GM23338 (cell line): Measurements from ENCODE around the gene DHRS13. TPM values are rescaled to one million over a fixed set of nuclear protein-coding genes. Genes with fewer than 3 reads are reported as not detected.

Source experiments
- ATAC-seq: fragments of 200-7000 bp; cut with Tn5 transposase; 3 replicates; pipeline ENCODE4 v1.9.1; 2020
- DNase-seq: peaks from one replicate; pipeline ENCODE4 v3.0.0-alpha.2; 2015; ENCODE audit warnings: low spot score
- H2AFZ ChIP-seq: fragments of 200-600 bp; sonication (generic); 2 replicates; pipeline ENCODE4 v1.8.0; 2016; ENCODE audit warnings: antibody characterized with exemption, mild to moderate bottlenecking, moderate library complexity
- H3F3A ChIP-seq: fragments of 200-600 bp; sonication (generic); replicated peaks from 2 replicates; pipeline ENCODE4 v1.8.0; 2017; ENCODE audit warnings: antibody characterized with exemption, mixed run types, low read depth
- H3K27ac ChIP-seq: fragments of 200-600 bp; sonication (generic); 2 replicates; pipeline ENCODE4 v1.6.1; 2016; ENCODE audit warnings: low read depth
- H3K27me3 ChIP-seq: fragments of 200-600 bp; sonication (generic); 2 replicates; pipeline ENCODE4 v1.8.0; 2016; ENCODE audit warnings: mild to moderate bottlenecking, mixed run types, moderate library complexity; ENCODE audit not compliant: insufficient read depth
- H3K36me3 ChIP-seq: fragments of 200-600 bp; sonication (generic); 2 replicates; pipeline ENCODE4 v1.8.0; 2016; ENCODE audit warnings: mild to moderate bottlenecking; ENCODE audit not compliant: insufficient read depth
- H3K4me1 ChIP-seq: fragments of 200-600 bp; sonication (generic); 2 replicates; pipeline ENCODE4 v1.8.0; 2016; ENCODE audit warnings: mild to moderate bottlenecking, moderate library complexity; ENCODE audit not compliant: insufficient read depth
- H3K4me2 ChIP-seq: fragments of 200-600 bp; sonication (generic); 2 replicates; pipeline ENCODE4 v1.7.1; 2017; ENCODE audit warnings: mixed run types
- H3K4me3 ChIP-seq: fragments of 200-600 bp; sonication (generic); 2 replicates; pipeline ENCODE4 v1.6.1; 2016; ENCODE audit warnings: mixed run types
- H3K79me2 ChIP-seq: fragments of 200-600 bp; sonication (generic); replicated peaks from 2 replicates; pipeline ENCODE4 v1.8.0; 2017; ENCODE audit warnings: mild to moderate bottlenecking; ENCODE audit not compliant: insufficient read depth
- H3K9me2 ChIP-seq: fragments of 200-600 bp; sonication (generic); 2 replicates; pipeline ENCODE4 v1.8.0; 2017; ENCODE audit not compliant: insufficient read depth
- H4K20me1 ChIP-seq: fragments of 200-600 bp; sonication (generic); replicated peaks from 2 replicates; pipeline ENCODE4 v1.8.0; 2017; ENCODE audit warnings: mild to moderate bottlenecking; ENCODE audit not compliant: insufficient read depth
- H3K27ac Mint-ChIP-seq: 2 replicates; pipeline ENCODE4 v1.8.0; 2020; ENCODE audit warnings: inconsistent platforms, mild to moderate bottlenecking, moderate library complexity, mixed read lengths
- H3K27me3 Mint-ChIP-seq: 3 replicates; pipeline ENCODE4 v1.8.0; 2022; ENCODE audit warnings: low read depth, mild to moderate bottlenecking, moderate library complexity, mixed read lengths, inconsistent platforms; ENCODE audit not compliant: insufficient read depth, poor library complexity
- H3K36me3 Mint-ChIP-seq: 3 replicates; pipeline ENCODE4 v1.8.0; 2021; ENCODE audit warnings: low read depth, mild to moderate bottlenecking, inconsistent platforms, moderate library complexity, mixed read lengths
- H3K4me1 Mint-ChIP-seq: 3 replicates; pipeline ENCODE4 v1.8.0; 2020; ENCODE audit warnings: mild to moderate bottlenecking, inconsistent platforms, mixed read lengths
- H3K4me3 Mint-ChIP-seq: 3 replicates; pipeline ENCODE4 v1.8.0; 2021; ENCODE audit warnings: moderate library complexity, mild to moderate bottlenecking, inconsistent platforms, mixed read lengths
- H3K9me3 Mint-ChIP-seq: 3 replicates; pipeline ENCODE4 v1.8.0; 2020; ENCODE audit warnings: moderate library complexity, mild to moderate bottlenecking, inconsistent platforms, mixed read lengths
- EZH2 ChIP-seq: fragments of 200-600 bp; sonication (generic); IDR thresholded peaks from one replicate; pipeline ENCODE4 v1.8.0; 2017; ENCODE audit warnings: antibody characterized with exemption, mild to moderate bottlenecking, low read depth; ENCODE audit not compliant: unreplicated experiment
- JUNB ChIP-seq: IDR thresholded peaks from one replicate; pipeline ENCODE4 v1.6.1; 2016; ENCODE audit warnings: antibody characterized with exemption; ENCODE audit not compliant: unreplicated experiment
- NANOG ChIP-seq: IDR thresholded peaks from 2 replicates; pipeline ENCODE4 v1.6.1; 2016; ENCODE audit warnings: antibody characterized with exemption, borderline replicate concordance
- POLR2AphosphoS5 ChIP-seq: IDR thresholded peaks from 2 replicates; pipeline ENCODE4 v1.6.1; 2016; ENCODE audit warnings: antibody characterized with exemption, low read depth
- STAT1 ChIP-seq: IDR thresholded peaks from one replicate; pipeline ENCODE4 v1.6.1; 2016; ENCODE audit warnings: antibody characterized with exemption; ENCODE audit not compliant: unreplicated experiment
- ZNF331 ChIP-seq: fragments of 250-450 bp; sonication (Bioruptor Pico); IDR thresholded peaks from 2 replicates; pipeline ENCODE4 v1.5.0; 2020; ENCODE audit warnings: low read depth, mild to moderate bottlenecking, moderate library complexity
- polyA plus RNA-seq: library from polyadenylated mRNA; unstranded; fragments of >200 nt; fragmentation: Nextera tagmentation; extraction: Ambion mirVana; gene quantifications from 2 replicates; pipeline ENCODE4 v1.2.1, GENCODE V29; 2016
- total RNA-seq: library from RNA; depleted of rRNA; stranded (reverse); fragments of >200 nt; shearing (Covaris generic); gene quantifications from 2 replicates; pipeline ENCODE4 v1.2.3, GENCODE V29; 2014
- TF ChIP-seq, protein P1 (sequence below): fragments of 250-450 bp; sonication (Bioruptor Pico); IDR thresholded peaks from 2 replicates; pipeline ENCODE4 v1.5.0; 2020; ENCODE audit warnings: mild to moderate bottlenecking, moderate library complexity

Gene DHRS13
- total and polyA plus RNA-seq, 2 experiments from 2014 or later: 5.4 to 34.2 TPM

DNA sequence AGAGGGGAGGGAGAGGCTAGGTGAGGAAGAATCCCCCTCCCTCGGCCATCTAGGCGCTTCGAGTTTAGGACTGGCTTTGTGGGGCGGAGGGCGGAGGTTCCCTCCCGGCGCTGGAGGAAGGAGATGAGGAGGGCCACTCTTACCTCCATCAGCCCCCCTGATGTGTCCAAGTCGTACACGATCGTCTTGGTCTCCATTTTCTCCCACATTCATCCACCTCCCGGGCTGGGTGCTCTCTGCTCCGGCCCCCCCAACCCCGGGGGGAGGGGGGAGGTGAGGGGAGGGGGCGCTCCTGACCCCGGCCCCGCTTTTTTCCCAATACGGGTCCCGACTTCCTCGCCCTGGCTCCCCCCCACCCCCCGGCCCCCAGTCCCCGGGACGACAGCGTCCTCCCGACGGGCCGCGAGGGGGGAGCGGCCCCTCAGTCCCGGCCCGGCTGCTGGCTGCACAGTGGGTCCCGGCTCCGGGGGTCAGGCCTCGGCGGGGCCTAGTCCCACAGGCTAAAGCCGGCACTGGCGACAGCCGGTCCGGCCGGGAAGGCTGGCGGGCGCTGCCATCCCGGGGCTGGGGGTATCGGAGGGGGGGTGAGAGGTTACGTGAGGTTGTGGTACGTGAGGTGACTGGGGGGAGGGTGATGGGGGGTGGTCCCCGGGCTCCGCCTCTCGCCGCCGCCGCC lies 48.0 kb upstream of the DHRS13 start:
- DNase-seq (no peak), ATAC-seq (no peak)
- Mint-ChIP-seq H3K4me1 (peaks cover 24% of the 10 kb centered on the region), H3K4me3 (peak overlapping the region; percentile 98), H3K27ac (peak overlapping the region; percentile 93), H3K27me3 (peaks cover 4% of the 10 kb centered on the region), H3K36me3 (peaks cover 29% of the 10 kb centered on the region), H3K9me3 (no peaks in the 10 kb centered on the region)
- H3K4me2 ChIP-seq: peak overlapping the region; percentile 92
- H3K36me3 ChIP-seq: peaks cover 7% of the 10 kb centered on the region; the same call in 1 of the 2 replicates
- H3K27me3 ChIP-seq: no peaks in the 10 kb centered on the region
- H3K79me2 ChIP-seq: peaks cover 50% of the 10 kb centered on the region
- peak overlapping the region; percentile 96 for H3K4me3 ChIP-seq
- H3K4me1 ChIP-seq: peaks cover 30% of the 10 kb centered on the region
- TF ChIP-seq STAT1: no peak
- TF ChIP-seq ZNF331 (CRISPR knock-in tag): no peak
- TF ChIP-seq JUNB: no peak
- TF ChIP-seq POLR2AphosphoS5: no peak; the same call in 1 of the 2 replicates
- no peak for TF ChIP-seq EZH2
- TF ChIP-seq, protein P1, sequence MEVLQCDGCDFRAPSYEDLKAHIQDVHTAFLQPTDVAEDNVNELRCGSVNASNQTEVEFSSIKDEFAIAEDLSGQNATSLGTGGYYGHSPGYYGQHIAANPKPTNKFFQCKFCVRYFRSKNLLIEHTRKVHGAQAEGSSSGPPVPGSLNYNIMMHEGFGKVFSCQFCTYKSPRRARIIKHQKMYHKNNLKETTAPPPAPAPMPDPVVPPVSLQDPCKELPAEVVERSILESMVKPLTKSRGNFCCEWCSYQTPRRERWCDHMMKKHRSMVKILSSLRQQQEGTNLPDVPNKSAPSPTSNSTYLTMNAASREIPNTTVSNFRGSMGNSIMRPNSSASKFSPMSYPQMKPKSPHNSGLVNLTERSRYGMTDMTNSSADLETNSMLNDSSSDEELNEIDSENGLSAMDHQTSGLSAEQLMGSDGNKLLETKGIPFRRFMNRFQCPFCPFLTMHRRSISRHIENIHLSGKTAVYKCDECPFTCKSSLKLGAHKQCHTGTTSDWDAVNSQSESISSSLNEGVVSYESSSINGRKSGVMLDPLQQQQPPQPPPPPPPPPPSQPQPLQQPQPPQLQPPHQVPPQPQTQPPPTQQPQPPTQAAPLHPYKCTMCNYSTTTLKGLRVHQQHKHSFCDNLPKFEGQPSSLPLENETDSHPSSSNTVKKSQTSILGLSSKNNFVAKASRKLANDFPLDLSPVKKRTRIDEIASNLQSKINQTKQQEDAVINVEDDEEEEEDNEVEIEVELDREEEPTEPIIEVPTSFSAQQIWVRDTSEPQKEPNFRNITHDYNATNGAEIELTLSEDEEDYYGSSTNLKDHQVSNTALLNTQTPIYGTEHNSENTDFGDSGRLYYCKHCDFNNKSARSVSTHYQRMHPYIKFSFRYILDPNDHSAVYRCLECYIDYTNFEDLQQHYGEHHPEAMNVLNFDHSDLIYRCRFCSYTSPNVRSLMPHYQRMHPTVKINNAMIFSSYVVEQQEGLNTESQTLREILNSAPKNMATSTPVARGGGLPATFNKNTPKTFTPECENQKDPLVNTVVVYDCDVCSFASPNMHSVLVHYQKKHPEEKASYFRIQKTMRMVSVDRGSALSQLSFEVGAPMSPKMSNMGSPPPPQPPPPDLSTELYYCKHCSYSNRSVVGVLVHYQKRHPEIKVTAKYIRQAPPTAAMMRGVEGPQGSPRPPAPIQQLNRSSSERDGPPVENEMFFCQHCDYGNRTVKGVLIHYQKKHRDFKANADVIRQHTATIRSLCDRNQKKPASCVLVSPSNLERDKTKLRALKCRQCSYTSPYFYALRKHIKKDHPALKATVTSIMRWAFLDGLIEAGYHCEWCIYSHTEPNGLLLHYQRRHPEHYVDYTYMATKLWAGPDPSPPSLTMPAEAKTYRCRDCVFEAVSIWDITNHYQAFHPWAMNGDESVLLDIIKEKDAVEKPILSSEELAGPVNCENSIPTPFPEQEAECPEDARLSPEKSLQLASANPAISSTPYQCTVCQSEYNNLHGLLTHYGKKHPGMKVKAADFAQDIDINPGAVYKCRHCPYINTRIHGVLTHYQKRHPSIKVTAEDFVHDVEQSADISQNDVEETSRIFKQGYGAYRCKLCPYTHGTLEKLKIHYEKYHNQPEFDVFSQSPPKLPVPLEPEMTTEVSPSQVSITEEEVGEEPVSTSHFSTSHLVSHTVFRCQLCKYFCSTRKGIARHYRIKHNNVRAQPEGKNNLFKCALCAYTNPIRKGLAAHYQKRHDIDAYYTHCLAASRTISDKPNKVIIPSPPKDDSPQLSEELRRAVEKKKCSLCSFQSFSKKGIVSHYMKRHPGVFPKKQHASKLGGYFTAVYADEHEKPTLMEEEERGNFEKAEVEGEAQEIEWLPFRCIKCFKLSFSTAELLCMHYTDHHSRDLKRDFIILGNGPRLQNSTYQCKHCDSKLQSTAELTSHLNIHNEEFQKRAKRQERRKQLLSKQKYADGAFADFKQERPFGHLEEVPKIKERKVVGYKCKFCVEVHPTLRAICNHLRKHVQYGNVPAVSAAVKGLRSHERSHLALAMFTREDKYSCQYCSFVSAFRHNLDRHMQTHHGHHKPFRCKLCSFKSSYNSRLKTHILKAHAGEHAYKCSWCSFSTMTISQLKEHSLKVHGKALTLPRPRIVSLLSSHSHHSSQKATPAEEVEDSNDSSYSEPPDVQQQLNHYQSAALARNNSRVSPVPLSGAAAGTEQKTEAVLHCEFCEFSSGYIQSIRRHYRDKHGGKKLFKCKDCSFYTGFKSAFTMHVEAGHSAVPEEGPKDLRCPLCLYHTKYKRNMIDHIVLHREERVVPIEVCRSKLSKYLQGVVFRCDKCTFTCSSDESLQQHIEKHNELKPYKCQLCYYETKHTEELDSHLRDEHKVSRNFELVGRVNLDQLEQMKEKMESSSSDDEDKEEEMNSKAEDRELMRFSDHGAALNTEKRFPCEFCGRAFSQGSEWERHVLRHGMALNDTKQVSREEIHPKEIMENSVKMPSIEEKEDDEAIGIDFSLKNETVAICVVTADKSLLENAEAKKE (CRISPR knock-in tag): no peak
- TF ChIP-seq NANOG: no peak
- H3K27ac ChIP-seq: peak overlapping the region; percentile 97
- peaks cover 13% of the 10 kb centered on the region; the same call in 1 of the 2 replicates for H3F3A ChIP-seq
- H4K20me1 ChIP-seq: peaks cover 28% of the 10 kb centered on the region
- no peaks in the 10 kb centered on the region for H3K9me2 ChIP-seq
- no peak overlapping the region for H2AFZ ChIP-seq
